GM15510 (cell line): ENCODE data around the gene GDPD5.
A peak's percentile ranks its signal among the peaks of the same experiment; 100 is the strongest.

ENCODE experiments used
- POLR2A ChIP-seq: IDR thresholded peaks from 3 replicates; pipeline ENCODE4 v1.6.1; 2011; ENCODE audit warnings: borderline replicate concordance; ENCODE audit not compliant: insufficient read length; ENCODE audit errors: extremely low read depth

The GDPD5 gene

DNA sequence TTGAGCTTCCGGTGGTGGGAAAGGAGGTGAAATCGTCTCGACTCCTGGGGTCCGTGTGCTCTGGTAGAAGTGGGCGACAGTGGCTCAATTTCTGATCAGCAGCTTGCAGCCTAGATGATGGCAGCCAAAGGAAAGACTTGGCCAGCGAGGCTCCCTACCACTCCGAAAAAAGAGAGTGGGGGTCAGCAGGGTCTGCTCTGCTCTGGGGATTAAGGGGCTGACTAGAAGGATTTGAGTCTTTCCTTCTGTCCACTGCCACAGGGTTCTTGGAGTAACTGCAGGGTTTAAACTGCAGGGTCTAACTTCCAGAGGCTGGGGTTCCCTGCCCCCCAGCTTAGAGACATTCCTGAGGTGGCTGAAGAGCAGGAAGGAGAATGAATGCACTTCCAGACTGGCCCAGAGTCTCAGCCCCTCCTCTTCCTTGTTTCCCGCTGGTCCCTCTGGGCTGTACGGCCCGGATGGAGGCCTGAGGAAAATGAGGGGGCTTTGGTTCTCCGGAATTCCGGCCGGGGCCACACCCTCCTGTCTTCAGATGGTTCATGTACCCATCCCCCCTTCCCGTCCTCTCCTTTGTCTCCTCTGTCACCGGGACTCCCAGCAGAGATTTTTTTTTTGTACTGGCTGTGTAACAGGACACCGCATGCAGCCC, 37.2 kb upstream of the GDPD5 start:
- TF ChIP-seq POLR2A: no peak

DNA sequence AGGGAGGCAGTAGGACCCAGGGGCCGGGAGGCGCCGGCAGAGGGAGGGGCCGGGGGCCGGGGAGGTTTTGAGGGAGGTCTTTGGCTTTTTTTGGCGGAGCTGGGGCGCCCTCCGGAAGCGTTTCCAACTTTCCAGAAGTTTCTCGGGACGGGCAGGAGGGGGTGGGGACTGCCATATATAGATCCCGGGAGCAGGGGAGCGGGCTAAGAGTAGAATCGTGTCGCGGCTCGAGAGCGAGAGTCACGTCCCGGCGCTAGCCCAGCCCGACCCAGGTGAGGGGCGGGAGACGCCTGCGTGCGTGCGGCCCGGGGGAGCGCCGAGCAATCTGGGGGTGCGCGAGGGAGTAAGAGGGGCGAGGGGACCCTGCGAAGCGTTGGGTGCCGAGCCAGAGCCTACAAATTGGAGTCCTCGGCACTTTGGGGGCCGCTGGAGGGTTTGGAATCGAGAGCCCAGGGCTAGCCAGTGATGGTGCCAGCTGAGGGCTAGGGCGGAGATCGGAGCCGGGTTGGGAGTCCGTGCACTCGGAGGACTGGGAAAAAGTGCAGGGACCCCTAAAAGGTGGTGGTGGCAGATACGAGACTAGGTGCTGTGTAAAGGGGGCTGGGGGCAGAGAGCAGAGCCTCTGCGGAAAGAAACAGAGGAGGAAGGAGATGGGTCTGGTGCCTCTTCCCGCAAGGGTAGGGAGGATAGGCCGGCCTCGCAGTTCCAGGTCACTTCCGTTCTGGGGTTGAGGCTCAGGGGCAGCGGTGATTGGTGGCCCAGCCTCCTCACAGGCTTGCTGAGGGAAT, 36.5 kb upstream of the GDPD5 start, which contains the start of gene SERPINH1:
SERPINH1 (plus strand) TSS at position 206 of the 788 bp plus-strand sequence. CDS start 4,097 bp downstream, outside the sequence.
- TF ChIP-seq POLR2A: peak; percentile 70

DNA sequence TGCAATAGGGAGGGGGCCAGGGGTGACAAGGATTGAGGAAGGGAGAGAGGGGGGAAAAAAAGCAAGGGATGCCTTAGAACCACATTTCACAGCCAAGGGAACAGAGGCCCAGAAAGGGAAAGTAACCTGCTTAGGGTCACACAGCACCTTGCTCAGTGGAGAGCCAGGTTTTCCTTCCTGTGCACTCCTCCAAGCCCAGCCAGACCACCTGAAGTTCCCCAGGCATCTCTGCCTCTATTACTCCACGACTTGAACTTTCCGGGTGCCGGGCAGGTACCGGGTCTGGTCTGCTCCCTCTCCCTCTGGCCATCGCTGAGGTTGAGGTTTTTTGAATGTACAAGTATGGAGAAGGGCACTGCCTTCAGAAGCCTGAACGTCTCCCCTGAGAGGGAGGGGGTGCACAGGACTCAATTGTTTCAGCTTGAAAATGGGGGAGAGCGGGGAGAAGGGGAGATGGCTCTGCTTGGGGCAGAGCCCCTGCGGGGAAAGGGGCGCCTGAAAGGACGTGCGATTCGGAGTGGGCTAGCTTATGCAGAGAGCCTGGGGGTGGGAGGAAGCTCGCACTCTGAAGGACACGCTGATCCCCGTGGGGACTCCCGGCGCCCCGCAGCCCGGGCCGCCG, 35.8 kb upstream of the GDPD5 start:
- peak; percentile 35 for TF ChIP-seq POLR2A

DNA sequence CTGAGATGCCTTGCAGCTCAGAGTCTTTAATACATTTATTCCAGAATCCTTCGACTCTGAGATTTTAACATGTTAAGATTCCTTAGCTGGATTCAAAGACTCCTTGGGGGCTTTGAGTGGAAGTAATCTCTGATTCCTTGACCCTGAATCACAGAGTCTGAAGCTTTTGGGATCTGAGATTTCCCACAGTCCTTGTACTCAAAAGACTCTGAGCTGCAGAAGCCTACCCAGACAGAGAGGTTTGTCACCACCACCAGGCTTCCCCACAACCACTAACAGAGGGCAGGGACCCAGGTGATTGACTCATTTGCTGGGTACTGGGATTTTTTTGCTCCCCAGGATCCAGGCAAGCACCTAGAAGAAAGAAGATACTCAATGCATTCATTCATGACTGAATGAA, 34.9 kb upstream of the GDPD5 start:
- TF ChIP-seq POLR2A: no peak

DNA sequence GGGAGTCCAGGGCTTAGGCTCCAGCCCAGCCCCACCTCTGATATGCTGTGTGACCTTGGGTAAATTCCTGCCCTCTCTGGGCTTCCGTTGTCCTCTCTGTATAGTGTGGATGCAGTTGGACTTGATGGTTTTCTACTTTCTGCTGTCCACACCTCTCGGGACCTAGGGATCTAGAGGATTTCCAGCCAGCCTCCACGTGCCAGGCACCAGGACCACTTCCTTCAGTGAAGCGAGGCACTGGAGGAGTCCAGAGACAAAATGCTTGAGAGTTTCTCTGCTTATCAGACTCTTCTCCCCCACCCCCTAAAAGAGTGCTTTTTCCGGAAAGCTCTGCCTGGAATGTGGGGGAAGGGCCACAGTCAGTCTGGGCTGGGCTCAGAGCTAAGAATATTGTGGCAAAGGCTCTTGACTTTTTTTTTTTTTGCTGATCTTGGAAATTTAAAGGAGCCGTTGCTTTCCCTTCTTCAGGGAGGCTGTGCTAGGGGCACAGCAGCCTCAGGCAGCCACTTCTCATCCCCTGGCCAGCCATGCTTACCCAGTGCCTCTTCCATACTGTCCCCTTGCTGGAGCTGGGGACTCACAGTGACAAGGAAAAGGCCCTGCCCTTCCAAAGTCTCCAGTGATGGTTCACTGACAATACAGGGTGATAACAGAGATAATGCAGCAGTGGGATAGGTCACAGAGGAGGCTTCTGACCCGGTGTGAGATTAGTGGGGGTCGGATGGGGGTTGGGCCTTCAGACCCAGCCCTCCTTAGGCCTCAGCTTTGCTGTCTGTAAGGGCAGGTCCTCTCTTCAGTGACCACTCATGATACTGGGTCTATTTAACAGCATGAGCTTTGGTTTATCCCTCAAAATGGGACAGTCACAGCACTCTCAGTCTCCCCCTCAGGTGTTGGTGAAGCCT, 33.5 kb upstream of the GDPD5 start:
- no peak for TF ChIP-seq POLR2A

DNA sequence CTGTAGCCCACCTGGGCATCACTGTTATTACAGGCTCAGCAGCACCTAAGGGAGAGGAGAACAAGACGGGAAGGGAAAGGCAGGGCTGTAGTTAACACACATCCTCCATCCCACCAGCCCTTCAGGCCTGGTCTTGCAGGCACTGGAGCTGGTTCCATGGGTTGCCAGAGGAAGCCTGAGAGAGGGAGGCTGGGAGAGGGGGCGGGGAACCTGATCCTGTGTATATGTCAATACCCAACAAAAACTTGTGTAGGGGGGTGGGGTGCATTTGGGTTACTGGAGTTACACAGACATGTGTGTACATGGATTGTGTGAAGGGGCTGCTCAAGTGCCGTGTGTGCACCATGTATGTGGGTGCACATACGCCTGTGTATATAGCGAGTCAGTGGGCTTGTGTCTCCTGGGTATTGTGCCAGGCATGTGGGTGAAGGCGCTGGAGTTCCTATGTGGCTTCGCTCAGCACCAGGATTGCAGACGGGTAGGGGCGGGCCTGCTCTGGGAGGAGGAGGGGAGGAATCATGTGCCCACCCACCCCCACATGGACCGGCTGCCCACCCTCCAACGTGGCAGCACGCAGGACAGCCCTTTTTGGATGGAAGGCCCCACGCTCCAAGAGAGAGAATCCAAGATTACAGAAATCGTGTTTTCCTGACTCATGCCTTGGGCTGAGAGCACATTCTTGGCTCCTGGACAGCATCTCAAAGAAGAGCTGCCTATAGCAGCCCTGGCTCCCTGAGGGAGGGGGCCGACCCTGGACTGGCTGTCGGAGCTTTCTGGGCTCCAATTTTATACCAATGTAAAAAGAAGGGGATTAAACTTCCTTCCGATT, 32.1 kb upstream of the GDPD5 start:
- no peak for TF ChIP-seq POLR2A

DNA sequence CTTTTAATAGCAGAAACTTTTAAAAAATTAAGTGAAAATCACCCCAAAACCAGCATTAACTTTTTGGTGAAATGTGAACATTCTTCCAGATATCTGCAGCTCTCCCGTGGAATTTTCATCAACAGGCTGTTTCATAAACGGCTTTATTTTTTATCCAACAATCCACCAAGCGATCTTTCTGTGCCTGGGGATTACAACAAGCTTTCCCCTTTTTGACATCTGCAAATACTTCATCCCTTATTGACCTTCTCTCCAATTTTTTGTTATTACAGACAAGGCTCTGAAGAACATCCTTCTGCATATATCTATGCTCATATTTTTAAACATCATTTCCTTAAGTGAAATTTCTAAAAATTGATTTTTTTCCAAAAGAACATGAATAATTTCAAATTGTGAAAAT, 30.5 kb upstream of the GDPD5 start:
- TF ChIP-seq POLR2A: no peak

DNA sequence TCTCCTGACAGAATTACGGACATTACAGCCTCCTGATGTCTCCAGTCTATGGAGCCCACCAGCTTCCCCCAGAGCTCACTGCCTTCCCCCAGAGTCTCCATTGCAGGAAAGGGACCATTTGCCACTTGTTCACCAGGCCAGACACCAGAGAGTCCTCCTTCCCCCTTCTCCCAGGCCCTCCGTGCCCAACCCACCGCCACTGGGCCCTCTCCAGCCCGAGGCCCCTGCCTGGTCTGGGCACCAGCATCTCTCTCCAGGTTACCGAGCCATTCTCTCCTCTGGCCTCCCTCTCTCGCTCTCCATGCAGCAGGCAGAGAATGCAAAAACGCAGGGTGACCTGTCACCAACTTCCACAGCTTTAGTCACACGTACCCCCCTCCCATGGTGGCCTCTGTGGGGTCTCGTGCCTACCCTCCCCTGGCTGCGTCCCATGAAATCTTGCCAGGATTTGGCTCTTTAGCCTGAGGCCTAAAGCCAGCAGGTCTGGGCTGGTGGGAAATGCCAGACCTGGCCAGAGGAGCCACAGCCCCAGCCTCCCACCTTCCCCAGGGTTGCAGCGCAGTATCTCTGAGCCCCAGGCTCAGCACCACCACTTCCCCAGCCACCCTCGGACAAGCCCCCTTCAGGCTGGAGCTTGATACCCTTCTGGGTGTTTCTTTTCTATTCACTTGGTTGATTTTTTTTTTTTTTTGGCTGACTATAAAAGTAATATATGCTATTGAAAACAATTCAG, 29.5 kb upstream of the GDPD5 start:
- TF ChIP-seq POLR2A: no peak

DNA sequence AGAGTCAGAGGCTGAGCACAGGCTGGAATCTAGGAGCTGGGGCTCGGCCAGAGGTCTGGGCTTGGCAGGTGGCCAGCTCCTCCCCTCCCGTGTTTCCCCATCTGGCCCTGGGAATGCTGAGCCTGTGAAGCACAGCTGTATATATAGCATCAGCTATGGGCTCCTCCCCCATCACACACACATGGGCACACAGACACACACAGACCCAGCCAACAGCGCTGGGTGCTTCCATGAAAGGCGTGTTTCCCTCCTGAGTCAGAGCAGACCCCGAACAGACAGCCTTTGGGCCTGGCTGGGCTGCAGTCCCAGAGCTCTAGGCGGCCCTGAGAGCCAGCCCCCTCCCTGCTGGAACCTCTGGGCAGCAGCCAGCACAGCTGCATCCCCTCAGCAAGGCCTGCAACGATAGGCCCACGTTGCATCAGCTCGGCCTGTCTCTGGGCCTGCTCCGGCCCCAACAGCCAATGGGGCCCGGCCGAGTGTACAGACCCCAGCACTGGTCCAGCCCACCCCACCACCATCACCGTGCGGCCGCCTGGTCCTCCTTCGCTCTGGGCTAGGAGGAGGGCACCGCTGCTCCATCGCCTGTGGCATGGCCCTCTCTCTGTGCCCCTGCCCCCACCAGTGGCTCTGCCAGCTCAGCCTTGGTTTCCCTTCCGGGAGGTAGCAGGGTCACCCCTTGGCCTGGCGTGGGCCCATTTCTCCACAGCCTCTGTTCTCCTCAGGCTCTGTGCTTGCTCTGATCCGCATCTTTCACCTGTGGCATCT, 28.7 kb upstream of the GDPD5 start:
- TF ChIP-seq POLR2A: no peak

DNA sequence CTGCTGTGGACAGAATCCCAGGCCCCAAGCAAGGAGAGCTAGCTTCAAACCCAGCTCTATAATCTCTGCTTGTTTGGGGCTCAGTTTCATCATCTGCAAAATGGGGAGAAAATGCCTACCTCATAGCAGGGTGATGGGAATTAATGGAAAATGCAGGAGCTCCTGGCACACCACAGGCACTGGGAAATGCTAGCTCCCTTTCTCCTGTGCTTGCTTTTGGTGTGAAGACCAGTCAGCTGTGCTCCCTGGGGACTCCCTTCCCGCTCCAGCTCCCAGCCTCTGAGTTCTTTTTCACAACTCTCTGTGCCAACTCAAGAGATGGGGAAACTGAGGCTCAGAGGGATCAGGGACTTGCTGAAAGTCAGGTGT, 28.1 kb upstream of the GDPD5 start:
- no peak for TF ChIP-seq POLR2A

DNA sequence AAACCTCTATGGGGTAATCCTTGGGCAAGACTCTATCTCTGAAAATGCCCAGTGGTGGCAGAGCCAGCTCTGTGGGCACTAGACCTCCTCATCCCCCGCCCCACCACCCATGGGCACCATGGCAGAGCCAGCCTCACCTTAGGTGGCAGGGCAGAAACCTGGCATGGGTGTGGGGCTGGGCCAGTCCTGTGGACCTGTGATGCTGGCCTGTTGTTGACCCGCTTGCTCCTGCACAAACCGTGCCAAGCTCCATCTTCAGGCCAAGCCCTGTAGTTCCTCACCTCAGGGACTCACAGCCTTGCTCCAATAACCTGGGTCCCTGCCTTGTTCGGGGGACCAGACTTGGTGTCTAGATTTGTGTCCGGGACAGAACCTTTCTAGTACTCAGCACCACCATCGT, 27.4 kb upstream of the GDPD5 start:
- no peak for TF ChIP-seq POLR2A

DNA sequence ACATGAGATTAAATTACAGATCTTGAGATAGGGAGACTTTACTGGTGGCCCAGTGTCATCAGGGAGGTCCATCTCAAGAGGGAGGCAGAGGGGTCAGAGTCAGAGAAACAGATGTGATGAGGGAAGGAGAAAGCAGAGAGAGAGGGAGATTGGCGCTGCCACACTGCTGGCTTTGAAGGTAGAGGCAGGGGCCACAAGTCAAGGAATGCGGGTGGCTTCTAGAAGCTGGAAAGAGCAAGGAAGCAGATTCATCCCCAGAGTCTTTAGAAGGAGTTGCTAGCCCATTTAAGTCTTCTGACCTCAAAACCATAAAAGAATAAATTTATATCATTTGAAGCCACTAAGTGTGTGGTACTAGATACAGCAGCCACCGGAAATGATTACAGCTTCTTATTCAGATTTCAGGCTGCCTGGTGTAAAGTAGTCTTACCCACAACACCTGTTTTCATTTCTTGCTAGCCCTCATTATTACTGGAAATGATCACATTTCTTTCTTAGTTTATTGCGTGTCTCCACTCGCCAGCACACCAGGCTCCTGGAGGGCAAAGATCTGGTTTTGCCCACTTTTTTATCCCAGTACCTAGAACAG, 23.7 kb upstream of the GDPD5 start:
- TF ChIP-seq POLR2A: no peak
